GM21390 (cell line): ENCODE data around the gene ULK1.

ENCODE experiments used
- ATAC-seq: cut with Tn5 transposase; IDR thresholded peaks from one replicate; pipeline ENCODE4 v1.9.1; 2021; ENCODE audit not compliant: unreplicated experiment

ULK1 gene

GRCh38 chr12:131907379-131908091 lies 13.1 kb downstream of the ULK1 start:
- ATAC-seq = no peak

GRCh38 chr12:131908092-131909080 lies 14.0 kb downstream of the ULK1 start:
- ATAC-seq = no peak

GRCh38 chr12:131909081-131909751 lies 14.8 kb downstream of the ULK1 start:
- no peak for ATAC-seq

GRCh38 chr12:131909752-131910219 lies 15.4 kb downstream of the ULK1 start:
- ATAC-seq = no peak

DNA sequence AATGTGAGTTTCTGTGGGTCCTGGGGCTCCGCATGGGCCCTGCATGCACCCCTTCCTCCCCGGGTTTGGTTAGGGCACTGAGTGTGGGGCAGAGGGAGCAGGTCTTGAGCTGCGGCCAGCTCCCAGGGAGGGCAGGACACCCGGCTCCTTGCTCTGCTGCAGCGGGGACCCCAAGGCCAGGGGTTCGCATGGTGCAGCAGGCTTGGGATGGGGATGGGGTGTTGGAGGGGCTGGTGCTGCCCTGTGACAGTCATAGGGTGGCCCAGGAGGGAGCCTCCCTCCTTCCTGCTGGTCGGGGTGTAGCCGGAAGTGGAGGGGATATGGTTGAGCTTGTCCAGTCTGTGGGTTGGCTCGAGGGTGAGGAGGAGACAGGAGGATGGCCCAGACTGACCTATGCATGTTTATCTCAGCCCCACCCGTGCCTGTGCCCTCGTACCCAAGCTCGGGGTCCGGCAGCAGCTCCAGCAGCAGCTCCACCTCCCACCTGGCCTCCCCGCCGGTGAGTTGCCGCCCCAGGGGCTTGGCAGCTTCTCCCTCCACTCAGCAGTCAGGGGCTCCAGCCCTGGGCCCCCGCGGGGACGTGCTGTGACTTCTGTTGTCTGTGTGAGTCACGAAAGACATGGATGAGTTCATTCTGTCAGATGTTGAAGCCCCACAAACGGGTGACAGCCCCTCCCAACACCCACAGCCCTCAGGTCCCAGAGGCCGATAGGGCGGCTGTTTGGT lies 16.0 kb downstream of the ULK1 start:
- no peak for ATAC-seq

GRCh38 chr12:131911028-131911650 lies 16.7 kb downstream of the ULK1 start:
- no peak for ATAC-seq

GRCh38 chr12:131911851-131912477 lies 17.5 kb downstream of the ULK1 start:
- no peak for ATAC-seq

- ATAC-seq = no peak
Observed at GRCh38 chr12:131912518-131913274, 18.3 kb downstream of the ULK1 start.

DNA sequence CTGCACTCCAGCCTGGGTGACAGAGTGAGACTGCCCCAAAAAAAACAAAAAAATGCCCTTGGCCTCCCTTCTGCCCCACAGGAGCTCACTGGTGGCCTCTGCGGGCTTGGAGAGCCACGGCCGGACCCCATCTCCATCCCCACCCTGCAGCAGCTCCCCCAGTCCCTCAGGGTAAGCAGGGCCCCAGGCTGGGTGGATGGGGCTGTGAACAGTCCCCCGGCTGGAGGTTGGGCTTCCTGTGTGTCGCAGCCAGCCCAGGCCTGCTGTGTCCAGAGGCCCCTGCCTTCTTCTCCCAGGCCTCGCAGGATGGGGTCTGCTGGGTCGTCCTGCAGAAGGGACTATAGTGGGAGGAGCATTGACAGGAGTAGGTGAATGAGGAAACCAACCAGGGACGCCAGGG lies 19.2 kb downstream of the ULK1 start:
- no peak for ATAC-seq

DNA sequence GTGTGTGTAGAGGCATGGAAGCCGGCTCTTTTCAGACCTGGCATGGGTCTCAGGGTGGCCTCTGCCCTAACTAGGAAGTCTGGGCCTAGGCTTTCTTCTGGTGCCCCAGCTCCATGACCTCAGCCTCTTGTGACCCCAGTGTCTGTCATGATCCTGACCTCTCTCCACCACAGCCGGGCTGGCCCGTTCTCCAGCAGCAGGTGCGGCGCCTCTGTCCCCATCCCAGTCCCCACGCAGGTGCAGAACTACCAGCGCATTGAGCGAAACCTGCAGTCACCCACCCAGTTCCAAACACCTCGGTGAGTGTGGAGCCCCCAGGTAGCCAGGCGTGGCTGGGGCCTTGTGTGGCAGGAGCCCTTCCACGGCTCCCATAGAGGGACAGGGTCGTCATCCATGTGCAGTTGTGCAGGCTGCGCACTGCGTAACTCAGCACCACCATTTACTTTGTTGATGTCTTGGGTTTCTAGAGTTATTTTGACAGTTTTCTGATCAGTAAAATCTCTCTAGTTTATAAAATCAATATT lies 19.8 kb downstream of the ULK1 start:
- ATAC-seq = no peak

DNA sequence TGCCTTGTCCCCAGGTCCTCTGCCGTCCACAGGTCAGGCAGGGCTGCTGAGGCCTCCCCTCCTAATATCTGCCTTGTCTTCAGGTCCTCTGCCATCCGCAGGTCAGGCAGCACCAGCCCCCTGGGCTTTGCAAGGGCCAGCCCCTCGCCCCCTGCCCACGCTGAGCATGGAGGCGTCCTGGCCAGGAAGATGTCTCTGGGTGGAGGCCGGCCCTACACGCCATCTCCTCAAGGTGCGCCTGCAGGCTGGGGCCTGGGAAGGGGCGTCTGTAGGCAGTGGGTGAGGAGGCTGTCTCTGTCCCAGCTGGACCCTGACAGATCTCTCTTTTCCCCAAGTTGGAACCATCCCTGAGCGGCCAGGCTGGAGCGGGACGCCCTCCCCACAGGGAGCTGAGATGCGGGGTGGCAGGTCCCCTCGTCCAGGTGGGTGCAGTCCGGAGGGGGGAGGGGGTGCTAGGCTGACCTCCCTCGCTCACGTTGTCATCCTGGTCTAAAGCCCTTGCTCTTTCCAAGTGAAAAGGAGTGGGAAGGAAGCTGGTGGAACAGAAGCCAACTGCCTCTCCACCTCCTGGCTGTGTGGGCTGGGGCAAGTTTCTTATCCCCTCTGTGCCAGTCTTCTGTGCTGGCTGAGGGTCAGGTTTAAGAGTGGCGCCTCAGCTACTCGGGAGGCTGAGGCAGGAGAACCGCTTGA lies 20.7 kb downstream of the ULK1 start:
- no peak for ATAC-seq

GRCh38 chr12:131915823-131916222 lies 21.4 kb downstream of the ULK1 start:
- no peak for ATAC-seq

DNA sequence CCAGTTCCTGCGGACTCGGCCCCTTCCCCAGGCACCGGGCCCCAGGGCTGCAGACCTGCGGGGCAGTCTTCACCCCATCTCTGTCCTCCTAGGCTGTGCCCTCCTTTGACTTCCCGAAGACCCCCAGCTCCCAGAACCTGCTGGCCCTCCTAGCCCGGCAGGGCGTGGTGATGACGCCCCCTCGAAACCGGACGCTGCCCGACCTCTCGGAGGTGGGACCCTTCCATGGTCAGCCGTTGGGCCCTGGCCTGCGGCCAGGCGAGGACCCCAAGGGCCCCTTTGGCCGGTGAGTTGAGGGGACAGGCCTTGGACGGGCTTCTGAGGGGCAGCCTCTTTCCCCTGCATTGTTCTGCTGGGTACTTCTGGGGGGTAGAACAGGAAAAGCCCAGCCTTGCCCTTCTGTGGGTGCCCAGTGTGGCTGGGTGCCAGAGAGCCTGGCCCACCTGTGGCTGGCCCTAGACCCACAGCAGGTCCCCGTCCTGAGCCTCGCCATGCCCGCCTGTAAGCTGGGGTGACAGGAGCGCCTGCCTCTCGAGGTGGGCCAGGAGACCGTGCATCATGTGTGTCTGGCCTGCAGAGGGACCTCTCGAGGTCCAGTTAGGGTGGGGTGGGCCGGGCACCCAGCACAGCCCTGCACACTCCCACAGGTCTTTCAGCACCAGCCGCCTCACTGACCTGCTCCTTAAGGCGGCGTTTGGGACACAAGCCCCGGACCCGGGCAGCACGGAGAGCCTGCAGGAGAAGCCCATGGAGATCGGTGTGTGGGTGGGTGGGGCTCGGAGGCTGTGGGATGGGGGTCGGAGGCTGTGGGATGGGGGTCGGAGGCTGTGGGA lies 22.1 kb downstream of the ULK1 start:
- no peak for ATAC-seq

- no peak for ATAC-seq
Observed at GRCh38 chr12:131917139-131917710, 22.8 kb downstream of the ULK1 start.

GRCh38 chr12:131917711-131918306 lies 23.4 kb downstream of the ULK1 start:
- no peak for ATAC-seq

DNA sequence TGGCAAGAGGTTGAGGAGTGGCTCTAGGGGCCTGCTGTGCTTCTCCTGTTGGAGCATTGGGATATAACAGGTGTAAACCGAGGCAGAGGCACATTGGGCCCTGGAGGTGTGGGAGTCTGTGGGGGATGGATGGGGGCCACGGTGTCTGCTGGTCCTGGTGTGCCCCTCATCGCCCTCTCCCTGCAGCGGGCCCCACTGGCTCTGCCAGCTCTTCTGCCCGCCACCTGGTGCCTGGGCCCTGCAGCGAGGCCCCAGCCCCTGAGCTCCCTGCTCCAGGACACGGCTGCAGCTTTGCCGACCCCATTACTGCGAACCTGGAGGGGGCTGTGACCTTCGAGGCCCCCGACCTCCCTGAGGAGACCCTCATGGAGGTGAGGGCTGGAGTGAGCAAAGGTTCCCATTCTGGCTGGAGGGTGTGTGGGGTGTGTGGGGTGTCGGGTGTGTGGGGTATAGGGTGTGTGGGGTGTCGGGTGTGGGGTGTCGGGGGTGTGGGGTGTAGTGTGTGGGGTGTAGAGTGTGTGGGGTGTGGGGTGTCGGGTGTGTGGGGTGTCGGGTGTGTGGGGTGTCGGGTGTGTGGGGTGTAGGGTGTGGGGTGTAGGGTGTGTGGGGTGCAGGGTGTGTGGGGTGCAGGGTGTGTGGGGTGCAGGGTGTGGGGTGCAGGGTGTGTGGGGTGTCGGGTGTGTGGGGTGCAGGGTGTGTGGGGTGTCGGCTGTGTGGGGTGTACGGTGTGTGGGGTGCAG lies 24.1 kb downstream of the ULK1 start:
- no peak for ATAC-seq
